ENCODE data around the gene ITGA2B.

ITGA2B gene

GRCh38 chr17:44398692-44399691, 9.5 kb upstream of the ITGA2B start:
- no peak for TF ChIP-seq CTCF (IDR thresholded peaks at IDR 0.05)

- no peak for TF ChIP-seq CTCF (IDR thresholded peaks at IDR 0.05)
Measured at GRCh38 chr17:44397479-44398440, 8.3 kb upstream of the ITGA2B start.

- no peak for TF ChIP-seq CTCF (IDR thresholded peaks at IDR 0.05)
Measured at GRCh38 chr17:44396946-44397345, 7.5 kb upstream of the ITGA2B start.

- no peak for TF ChIP-seq CTCF (IDR thresholded peaks at IDR 0.05)
Measured at GRCh38 chr17:44394833-44395232, 5.4 kb upstream of the ITGA2B start.

GRCh38 chr17:44390250-44390870, 911 bp upstream of the ITGA2B start:
- no peak for TF ChIP-seq CTCF (IDR thresholded peaks at IDR 0.05)

- no peak for TF ChIP-seq CTCF (IDR thresholded peaks at IDR 0.05)
Measured at GRCh38 chr17:44389723-44390202, 314 bp upstream of the ITGA2B start.

- TF ChIP-seq CTCF (IDR thresholded peaks at IDR 0.05): no peak
Measured at GRCh38 chr17:44387804-44388203, 1.6 kb downstream of the ITGA2B start.

All from LNCAP (cell line).